ENCODE measurements around the gene ABHD15. TPM values are rescaled to one million over a fixed set of nuclear protein-coding genes. Genes with fewer than 3 reads are reported as not detected.

ABHD15 gene
- total and polyA plus RNA-seq, 9 of the 15 experiments (the other 6 are each of a cell fraction or from before 2014, with no cell fraction given), result 0.85 to 4.2 (median 2.1) TPM

- TF ChIP-seq CHD7 (IDR thresholded peaks at IDR 0.05; ENCODE audit: low read depth, low read length) (no peak), PHF8 (IDR thresholded peaks at IDR 0.05; ENCODE audit: borderline replicate concordance, low read length) (no peak), MCM2 (IDR thresholded peaks at IDR 0.05; ENCODE audit: low read depth) (no peak), NR2F6 (CRISPR knock-in tag; IDR thresholded peaks at IDR 0.05) (no peak)
Observed at GRCh38 chr17:29607557-29608195, 40.8 kb upstream of the ABHD15 start (continued).
